ELF-1 (cell line): ENCODE measurements around the gene ABTB2.

Source experiments
- DNase-seq: peaks from one replicate; pipeline ENCODE4 v3.0.0-alpha.2; 2016; ENCODE audit warnings: low read depth, low spot score

ABTB2 gene

DNA sequence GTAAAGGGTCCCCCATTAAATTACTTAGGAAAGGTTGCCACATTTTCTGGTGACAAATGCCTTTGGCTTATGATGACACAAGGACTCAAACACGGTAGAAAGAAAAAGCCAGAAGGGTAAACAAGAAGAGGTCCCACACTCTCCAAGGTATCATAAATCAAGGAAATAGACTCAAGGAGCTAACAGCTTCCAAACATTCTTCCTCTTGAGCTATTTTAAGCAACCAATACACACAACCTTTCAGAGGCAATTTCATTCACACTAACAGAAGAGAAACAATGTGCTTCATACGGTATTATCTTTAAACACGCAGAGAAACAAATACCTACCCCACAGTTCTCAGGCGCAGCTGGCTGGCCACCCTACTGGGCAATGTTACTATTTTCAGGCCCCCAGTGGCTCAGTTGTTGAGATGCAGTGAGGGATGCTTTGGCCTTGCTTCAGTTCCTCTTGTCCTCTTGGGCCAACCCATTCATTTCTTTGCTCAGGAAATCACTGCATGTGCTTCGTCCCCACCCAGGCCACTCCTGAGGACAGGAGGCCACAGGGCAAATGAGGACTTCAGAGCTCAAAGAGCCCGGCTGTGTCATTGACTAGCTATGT is 15.8 kb downstream of the ABTB2 start:
- no peak for DNase-seq

GRCh38 chr11:34341096-34341495 is 16.7 kb downstream of the ABTB2 start:
- no peak for DNase-seq

- DNase-seq = no peak
Observed at GRCh38 chr11:34340653-34341052, 17.2 kb downstream of the ABTB2 start.

DNA sequence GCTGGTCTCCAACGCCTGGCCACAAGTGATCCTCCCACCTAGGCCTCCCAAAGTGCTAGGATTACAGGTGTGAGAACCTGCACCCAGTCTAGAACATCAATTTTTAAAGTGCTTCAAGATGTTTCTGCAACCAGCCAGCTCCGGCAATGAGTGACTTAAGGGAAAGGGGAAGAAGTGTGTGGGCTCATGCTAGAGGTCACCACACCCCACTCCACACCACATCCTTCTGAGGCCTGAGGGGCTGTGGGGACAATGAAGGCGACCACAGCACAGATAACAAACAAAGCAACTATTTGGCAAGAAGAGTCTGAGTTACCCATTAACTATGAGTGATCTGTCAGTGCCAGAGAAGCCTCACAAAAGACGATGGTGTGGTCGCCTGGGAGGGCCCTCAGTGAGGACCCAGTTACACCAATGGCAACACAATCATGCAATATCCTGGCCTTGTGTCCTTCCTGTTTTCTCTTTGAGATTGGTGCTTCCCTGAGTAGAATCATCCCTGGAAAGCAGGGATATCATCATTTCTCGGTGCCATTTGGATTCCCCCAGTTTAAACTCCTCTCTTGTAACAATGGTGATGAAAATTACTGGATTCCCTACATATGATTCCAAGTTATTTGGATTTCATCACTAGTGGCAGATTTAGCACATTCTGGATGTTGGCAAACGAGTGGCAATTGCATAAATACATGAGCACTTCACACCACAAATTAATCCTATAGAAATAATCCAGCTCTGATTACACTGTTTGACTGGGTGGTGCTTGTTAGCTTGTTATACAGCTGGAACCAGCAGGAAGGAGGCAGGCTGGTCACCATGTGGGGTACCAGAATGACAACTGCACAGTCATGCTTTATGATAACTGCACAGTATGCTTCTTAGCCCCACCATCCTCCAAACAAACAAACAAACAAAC is 18.4 kb downstream of the ABTB2 start:
- no peak for DNase-seq

GRCh38 chr11:34337016-34337415 is 20.8 kb downstream of the ABTB2 start:
- no peak for DNase-seq

DNA sequence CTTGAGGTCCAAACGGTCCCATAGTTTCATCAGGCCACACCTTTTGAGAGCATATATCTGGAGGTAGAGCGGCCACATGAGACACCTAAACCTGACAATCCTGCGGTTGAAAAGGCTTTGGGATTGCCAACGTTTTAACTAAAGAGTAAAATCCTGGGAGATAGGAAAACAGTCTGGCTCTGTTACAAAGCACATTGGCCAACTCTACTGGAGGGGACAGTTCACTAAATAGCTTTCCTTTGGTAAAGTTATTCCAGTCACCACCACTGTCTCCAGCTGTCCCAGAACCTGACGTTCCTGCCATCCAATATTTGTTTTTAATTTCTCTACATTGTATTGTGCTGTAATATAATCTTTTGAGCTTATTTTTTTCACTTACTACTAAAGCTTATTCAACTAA is 22.0 kb downstream of the ABTB2 start:
- DNase-seq = no peak

- no peak for DNase-seq
Observed at GRCh38 chr11:34335331-34335730, 22.5 kb downstream of the ABTB2 start.

- DNase-seq = no peak
Observed at GRCh38 chr11:34333787-34334186, 24.0 kb downstream of the ABTB2 start.

GRCh38 chr11:34332524-34332923 is 25.3 kb downstream of the ABTB2 start:
- DNase-seq = no peak

GRCh38 chr11:34331736-34332135 is 26.1 kb downstream of the ABTB2 start:
- DNase-seq = no peak

- no peak for DNase-seq
Observed at GRCh38 chr11:34331329-34331728, 26.5 kb downstream of the ABTB2 start.

DNA sequence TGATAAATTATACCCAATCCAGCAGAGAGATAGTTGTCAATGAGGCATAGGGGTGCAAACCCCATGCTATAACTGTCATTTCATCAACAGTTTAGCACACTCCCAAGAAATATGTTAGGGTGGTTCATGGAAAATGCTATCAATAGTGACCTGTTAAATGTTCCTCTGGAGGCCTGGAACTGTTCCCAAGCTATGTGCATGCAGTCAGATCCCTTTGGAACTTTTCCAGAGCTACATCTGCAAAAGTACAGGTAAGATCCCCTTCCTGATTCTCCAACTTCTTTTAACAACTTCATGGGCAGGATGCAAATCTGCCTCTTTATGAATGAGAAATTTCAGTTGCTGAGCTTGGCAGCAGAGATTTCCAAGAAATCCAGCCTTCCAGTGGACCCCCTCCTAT is 27.2 kb downstream of the ABTB2 start:
- DNase-seq = no peak

DNA sequence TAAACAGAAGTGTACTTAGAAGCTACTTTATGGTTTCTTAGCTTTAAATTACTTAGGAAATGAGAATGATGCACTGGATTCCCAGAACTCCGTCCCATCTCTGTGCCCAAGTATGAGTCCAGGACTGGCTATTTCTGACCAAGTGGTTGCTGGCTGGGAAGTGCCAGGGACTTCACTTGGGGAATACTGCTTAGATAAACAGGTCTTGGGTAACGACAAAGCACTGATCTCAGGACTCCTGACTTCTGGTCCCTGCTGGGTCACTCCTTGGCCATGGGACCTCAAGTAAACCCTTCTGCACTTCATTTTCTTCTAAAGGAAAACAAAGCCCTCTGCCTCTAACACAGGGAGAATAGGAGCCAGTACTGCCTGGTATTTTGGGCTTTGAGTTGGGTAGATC is 27.9 kb downstream of the ABTB2 start:
- no peak for DNase-seq

GRCh38 chr11:34328632-34328910 is 29.2 kb downstream of the ABTB2 start:
- no peak for DNase-seq

GRCh38 chr11:34327804-34328631 is 29.8 kb downstream of the ABTB2 start:
- DNase-seq = no peak

GRCh38 chr11:34324466-34324865 is 33.3 kb downstream of the ABTB2 start:
- no peak for DNase-seq

GRCh38 chr11:34323601-34324000 is 34.2 kb downstream of the ABTB2 start:
- no peak for DNase-seq

DNA sequence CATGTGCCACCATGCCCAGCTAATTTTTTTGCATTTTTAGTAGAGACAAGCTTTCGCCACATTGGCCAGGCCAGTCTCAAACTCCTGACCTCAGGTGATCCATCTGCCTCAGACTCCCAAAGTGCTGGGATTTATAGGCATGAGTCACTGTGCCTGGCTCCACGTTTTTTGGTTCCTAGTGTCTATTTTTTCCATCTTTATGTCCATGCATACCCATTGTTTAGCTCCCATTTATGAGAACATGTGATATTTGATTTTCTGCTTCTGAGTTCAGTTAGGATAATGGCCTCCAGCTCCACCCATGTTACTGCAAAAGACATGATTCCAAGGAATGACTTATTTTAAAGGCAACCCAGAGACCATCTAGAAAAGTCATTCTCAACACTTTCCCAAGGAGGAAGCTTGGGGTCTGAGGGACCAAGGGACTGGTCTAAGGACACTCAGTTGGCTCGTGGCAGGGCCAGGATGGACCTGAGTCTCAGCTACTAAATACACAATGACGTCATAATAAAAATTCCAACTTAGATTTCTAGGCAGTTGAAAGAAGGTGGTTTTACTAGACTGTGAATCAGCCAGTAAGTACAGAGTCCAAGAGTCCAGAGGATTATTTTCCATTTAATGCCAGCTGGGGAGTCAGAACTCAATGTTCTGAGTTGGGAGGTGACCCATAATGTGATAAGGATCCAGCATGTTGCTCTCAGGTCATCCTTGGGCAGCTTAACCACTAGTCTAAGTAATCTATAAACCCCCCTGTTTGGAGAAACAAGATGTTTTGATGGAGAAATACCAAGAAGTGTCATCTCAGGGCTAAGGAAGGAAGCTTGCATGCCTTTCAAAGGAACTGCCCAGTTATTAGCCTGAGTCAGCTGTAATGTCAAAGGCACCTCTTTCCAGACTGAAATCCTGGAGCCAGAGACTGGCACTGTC is 39.4 kb downstream of the ABTB2 start:
- no peak for DNase-seq

- no peak for DNase-seq
Observed at GRCh38 chr11:34317666-34318065, 40.1 kb downstream of the ABTB2 start.

GRCh38 chr11:34317036-34317360 is 40.8 kb downstream of the ABTB2 start:
- no peak for DNase-seq

DNA sequence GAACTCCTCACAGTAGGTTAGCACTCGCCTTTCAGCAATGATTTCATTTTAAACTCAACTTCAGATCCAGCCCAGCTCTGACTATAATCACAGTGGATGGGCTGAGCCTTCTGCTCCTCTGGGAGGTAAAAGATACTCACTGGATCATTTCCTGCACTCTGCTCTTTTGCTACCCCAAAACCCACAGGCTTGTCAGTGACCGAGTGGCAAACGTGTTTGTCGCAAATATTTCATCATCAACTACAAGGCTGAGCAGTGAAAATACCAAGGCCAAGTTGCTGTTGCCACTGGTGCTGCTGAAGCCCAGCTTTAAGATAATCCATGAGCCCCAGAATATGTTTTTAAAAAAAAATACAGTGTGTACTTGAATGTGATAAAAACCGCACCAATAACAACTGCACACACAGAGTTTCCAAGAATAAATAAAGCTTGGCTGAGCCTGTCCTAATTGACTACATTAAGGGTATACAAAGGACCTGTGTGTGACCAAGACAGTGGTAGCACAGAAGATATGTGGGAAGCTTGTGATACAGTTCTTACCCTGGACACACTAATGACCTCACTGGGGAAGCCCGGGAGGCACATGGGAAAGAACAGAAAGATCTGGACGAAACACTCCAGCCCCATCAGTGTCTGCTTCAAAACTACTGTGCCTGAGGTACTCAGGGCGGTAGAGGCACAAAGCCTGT is 41.3 kb downstream of the ABTB2 start:
- no peak for DNase-seq
